ENCODE results near the gene GALNT17.

GRCh38 chr7:71363223-71363622 is 231.3 kb downstream of the GALNT17 start:
- TF ChIP-seq POLR2AphosphoS5 (IDR thresholded peaks at IDR 0.05; ENCODE audit: low read depth, low read length) (no peak), CTCF (IDR thresholded peaks at IDR 0.05) (no peak), SIN3A (IDR thresholded peaks at IDR 0.05; ENCODE audit: borderline replicate concordance, insufficient read depth, low read depth, low read length) (no peak), REST (IDR thresholded peaks at IDR 0.05; ENCODE audit: insufficient read depth in 1 of 2, low read depth in 2 of 2, low read length in 1 of 2) (no peak), TCF7L2 (IDR thresholded peaks at IDR 0.05; ENCODE audit: low read depth, low read length) (no peak)
